22Rv1 (cell line): ENCODE measurements around the gene COL2A1.

ENCODE experiments used
- CTCF ChIP-seq: fragments of 450-650 bp; IDR thresholded peaks from 2 replicates; pipeline ENCODE4 v1.5.1; 2017; ENCODE audit warnings: mild to moderate bottlenecking
- ZFX ChIP-seq: fragments of 450-650 bp; IDR thresholded peaks from 2 replicates; pipeline ENCODE4 v1.6.1; 2017; ENCODE audit warnings: antibody characterized with exemption, borderline replicate concordance

- no peak for TF ChIP-seq CTCF
- no peak for TF ChIP-seq ZFX
Measured at GRCh38 chr12:48025281-48025680, 21.0 kb upstream of the COL2A1 start.
